HPDE6-E6E7 (cell line): ENCODE results near the gene MPV17.
"Not testable (repeated sequence)": the region's sequence is repeated elsewhere in the genome, so short reads cannot be mapped to it uniquely, and the experiment has no call there.

Experiments
- DNase-seq: peaks from one replicate; pipeline ENCODE4 v3.0.0; 2011; ENCODE audit warnings: missing footprints; ENCODE audit errors: extremely low spot score

MPV17 gene

GRCh38 chr2:27298391-27299080 is 24.4 kb downstream of the MPV17 start:
- no peak for DNase-seq

GRCh38 chr2:27297195-27297594 is 25.7 kb downstream of the MPV17 start:
- DNase-seq, result no peak

DNA sequence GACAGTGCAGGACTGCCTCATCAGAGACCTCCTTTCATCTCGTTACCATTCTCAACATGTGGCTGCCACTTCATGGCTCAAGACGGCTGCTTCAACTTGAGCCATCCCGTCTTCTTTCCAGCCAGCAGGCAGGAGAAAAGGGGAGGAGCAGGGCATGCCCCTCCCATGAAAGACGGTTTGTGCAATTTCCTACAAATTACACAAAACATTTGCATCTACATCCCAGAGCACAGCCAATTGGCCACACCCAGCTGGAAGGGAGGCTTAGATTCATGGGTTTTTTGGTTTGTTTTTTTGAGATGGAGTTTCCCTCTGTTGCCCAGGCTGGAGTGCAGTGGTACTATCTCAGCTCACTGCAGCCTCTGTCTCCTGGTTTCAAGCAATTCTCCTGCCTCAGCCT is 26.4 kb downstream of the MPV17 start:
- DNase-seq, result no peak

GRCh38 chr2:27294928-27295327 is 28.0 kb downstream of the MPV17 start:
- no peak for DNase-seq

- DNase-seq, result no peak
Observed at GRCh38 chr2:27291865-27292264, 31.0 kb downstream of the MPV17 start.

- DNase-seq, result no peak
Observed at GRCh38 chr2:27290549-27290948, 32.3 kb downstream of the MPV17 start.

- no peak for DNase-seq
Observed at GRCh38 chr2:27288610-27289009, 34.3 kb downstream of the MPV17 start.

- DNase-seq, result no peak
Observed at GRCh38 chr2:27285481-27285880, 37.4 kb downstream of the MPV17 start.

DNA sequence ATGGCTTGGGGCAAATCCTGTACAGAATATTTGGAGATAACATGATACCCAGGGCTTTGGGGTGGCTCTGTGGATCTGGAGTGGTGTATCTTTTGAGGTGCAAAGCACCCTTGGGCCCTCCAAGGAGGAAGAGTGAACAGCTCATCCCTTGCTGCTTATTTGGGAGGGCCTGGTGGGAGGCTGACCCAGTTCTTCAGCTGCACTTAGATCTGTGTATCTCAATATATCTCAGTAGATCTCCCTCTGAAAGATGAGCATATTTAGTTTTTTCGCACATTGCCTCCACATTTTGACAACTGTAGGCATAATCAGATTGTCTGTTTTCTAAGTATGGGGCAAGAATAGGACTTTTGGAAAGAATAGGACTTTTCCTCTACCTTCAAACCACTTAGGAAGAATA is 37.9 kb downstream of the MPV17 start:
- no peak for DNase-seq

DNA sequence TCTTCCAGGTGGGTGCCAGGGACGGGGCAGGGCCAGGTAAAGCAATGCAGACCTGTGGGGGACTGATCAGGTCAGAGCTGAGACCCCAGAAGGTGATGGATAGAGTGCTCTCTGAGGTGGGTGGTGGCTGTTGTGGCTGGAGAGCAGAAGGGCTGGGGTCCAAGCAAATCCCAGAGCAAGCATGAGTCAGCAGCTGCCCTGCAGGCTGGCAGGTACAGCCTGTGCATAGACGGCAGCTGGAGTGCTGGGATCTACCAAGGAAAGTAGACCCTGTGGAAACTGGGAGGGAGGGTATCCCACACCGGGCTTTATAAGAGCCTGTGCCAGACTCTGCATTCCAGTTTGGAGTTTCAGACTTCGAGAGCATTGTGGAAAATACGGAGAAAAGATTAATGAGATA is 40.0 kb downstream of the MPV17 start:
- DNase-seq, result no peak

DNA sequence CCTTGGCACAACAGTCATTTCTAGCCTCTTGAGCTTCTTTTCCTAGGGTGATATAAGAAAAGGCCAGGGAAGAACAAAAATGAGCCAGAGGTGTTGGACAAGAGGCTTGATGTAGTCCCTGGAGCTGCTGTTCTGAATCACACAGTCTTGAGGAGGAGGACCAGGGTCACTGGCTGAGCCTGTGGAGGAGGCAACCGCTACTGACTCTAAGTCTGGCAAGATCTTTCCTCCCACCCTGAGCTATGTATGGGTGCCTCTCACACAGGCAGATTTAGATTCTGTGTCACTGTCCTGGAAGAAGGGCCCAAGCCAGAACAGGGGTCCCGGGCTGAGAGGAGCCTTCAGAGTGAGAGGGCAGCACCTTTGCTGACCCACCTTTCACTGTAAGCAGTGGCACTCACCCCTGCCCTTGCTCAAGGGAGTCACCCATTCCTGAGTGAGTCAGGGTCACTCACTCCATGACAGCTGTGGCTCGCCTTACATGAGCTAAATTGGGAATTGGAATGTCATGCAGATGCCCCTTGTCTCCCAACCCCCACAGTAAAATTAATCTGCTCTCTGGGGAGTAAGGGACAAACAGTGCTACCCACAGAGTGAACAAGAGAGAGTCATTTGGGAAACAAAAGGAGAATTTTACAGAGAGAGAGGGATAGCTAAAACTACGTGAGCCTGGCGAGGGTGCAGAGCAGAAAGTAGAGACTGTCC is 40.9 kb downstream of the MPV17 start, which contains the start of gene TRIM54:
TRIM54 (plus strand) TSS at position 575 of the 705 bp plus-strand sequence. CDS start 303 bp downstream, outside the sequence.
- no peak for DNase-seq

GRCh38 chr2:27281442-27281841 is 41.5 kb downstream of the MPV17 start:
- no peak for DNase-seq

- DNase-seq, result no peak
Observed at GRCh38 chr2:27280826-27281225, 42.1 kb downstream of the MPV17 start.

DNA sequence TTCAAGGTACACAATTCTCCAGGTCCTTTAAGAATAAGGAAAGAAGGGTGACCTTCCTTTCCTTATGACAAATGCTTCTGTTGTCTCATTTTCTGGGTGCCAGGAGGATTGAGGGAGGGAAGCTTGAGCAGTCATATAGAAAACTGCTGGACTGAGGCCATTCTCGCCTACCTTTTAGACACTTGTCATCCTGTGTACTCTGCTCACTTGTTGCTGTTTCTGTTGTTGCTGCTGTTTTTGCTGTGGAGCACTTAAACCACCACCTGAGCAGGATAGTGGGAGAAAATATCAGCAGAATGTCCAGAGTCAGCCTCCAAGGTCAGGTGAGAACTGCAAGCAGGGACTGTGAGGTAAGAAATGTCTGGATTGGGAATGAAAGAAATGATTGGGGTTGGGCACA is 44.9 kb downstream of the MPV17 start:
- DNase-seq, result no peak

- DNase-seq, result no peak
Observed at GRCh38 chr2:27275211-27276150, 47.4 kb downstream of the MPV17 start, which contains the start of gene DNAJC5G. TSS of gene DNAJC5G (plus strand) at chr2:27275433. CDS start at chr2:27276729, 1,296 bp downstream.

- DNase-seq, result not testable (repeated sequence)
Observed at GRCh38 chr2:27272537-27273522, 50.1 kb downstream of the MPV17 start.

- DNase-seq, result no peak
Observed at GRCh38 chr2:27271631-27272340, 51.1 kb downstream of the MPV17 start.

DNA sequence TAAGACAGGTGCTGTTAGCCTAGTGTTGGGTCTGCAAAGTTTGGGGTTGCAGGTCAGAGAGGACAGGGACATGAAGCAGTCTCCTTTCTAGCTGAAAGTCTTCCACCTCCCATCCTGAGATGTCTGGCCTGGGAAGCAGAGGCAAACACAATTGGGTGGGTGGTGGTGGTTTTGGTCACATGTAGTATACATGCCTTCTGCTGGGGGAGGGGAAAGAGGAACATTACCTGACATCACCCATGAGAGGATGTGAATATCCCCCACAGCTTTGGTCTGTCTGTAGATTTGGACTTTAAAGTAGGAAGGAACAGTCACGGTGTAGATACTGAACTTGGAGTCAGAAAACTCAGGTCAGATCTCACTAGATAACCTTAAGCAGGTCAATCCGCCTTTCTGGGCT is 52.2 kb downstream of the MPV17 start:
- no peak for DNase-seq

GRCh38 chr2:27270131-27270530 is 52.8 kb downstream of the MPV17 start:
- DNase-seq, result no peak

GRCh38 chr2:27268296-27268695 is 54.6 kb downstream of the MPV17 start:
- DNase-seq, result not testable (repeated sequence)
